Measurements from ENCODE around the gene POU6F1. TPM values are rescaled to one million over a fixed set of nuclear protein-coding genes. Genes with fewer than 3 reads are reported as not detected.

Gene POU6F1
- total RNA-seq, 1 donor from 2014 or later: 9.0 TPM

DNA sequence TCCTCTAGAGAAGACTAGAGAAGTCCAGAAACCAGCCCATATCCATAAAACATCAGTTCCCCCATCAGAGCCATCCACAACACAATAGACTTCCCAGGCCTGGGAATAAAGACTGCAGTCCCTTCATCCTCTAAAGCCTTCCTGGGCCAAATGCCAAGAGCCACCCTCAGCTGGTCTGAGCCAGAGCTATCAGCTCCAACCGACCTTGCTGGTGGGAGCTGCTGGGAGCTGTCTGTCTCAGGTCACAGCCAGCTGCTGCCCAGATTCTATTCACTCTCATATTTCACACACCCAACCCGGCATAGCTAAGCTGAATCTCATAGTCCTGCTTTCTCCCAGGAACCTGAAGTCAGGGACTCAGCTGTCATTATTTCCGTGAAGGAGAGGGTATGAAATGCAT lies 34.0 kb downstream of the POU6F1 start:
- no peak overlapping the region for H3K4me3 Mint-ChIP-seq

DNA sequence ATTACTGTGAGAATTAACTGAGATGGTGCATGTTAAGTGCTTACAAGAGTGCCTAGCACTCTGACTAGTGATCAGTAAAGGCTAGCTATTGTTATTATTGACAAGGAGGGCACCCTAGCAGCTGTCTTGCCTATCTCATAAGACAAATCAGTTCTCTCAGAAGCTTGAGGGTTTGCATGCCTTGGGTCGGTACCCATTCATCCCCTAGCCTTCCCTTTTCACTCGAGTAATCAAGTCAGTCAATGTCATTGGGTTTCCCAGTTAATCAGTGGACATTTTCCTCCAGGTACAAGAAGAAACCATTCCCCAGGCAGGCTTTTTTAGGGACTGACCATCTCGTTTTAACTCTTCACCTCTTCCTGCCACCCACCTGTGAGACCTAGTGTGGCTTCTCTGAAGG lies 34.5 kb downstream of the POU6F1 start:
- Mint-ChIP-seq H3K27ac (no peak overlapping the region), H3K4me1 (no peaks in the 10 kb centered on the region), H3K4me3 (no peak overlapping the region), H3K9me3 (no peaks in the 10 kb centered on the region), H3K36me3 (ENCODE audit: low read depth) (no peaks in the 10 kb centered on the region), H3K27me3 (peaks cover 6% of the 10 kb centered on the region)
- DNase-seq: no peak
- intact Hi-C loops (cut with micrococcal nuclease): no loop called here

More for the DNA sequence above, 34.0 kb downstream of the POU6F1 start:
- no peaks in the 10 kb centered on the region for H3K36me3 Mint-ChIP-seq (ENCODE audit: low read depth)
- H3K27me3 Mint-ChIP-seq: peaks cover 6% of the 10 kb centered on the region
- no peak for DNase-seq
- no peaks in the 10 kb centered on the region for H3K4me1 Mint-ChIP-seq
- H3K27ac Mint-ChIP-seq: no peak overlapping the region
- intact Hi-C loops (cut with micrococcal nuclease): no loop called here
- H3K9me3 Mint-ChIP-seq: no peaks in the 10 kb centered on the region

GRCh38 chr12:51181558-51181957 lies 36.3 kb downstream of the POU6F1 start:
- intact Hi-C loops (cut with micrococcal nuclease): no loop called here
- H3K36me3 Mint-ChIP-seq (ENCODE audit: low read depth): no peaks in the 10 kb centered on the region
- H3K9me3 Mint-ChIP-seq: no peaks in the 10 kb centered on the region
- no peak for DNase-seq
- H3K27ac Mint-ChIP-seq: no peak overlapping the region
- H3K4me1 Mint-ChIP-seq: no peaks in the 10 kb centered on the region
- H3K27me3 Mint-ChIP-seq: peaks cover 6% of the 10 kb centered on the region
- no peak overlapping the region for H3K4me3 Mint-ChIP-seq

DNA sequence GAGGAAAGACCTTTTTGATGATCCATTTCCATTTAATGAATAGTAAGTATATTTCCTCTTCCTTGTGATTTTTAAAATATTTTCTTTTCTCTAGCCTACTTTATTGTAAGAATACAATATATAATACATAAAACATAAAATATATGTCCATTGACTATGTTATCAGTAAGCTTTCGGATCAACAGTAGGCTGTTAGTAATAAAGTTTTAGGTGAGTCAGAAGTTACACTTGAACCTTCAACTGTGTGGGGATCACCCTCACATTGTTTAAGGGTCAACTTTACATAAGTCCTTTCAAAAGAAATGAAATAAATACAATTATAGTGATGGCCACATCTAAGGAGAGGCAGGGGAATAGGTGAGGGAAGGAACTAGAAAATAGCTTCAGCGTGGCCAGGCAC lies 40.0 kb downstream of the POU6F1 start:
- H3K4me1 Mint-ChIP-seq: peaks cover 2% of the 10 kb centered on the region
- no peaks in the 10 kb centered on the region for H3K27me3 Mint-ChIP-seq
- no peaks in the 10 kb centered on the region for H3K36me3 Mint-ChIP-seq (ENCODE audit: low read depth)
- H3K27ac Mint-ChIP-seq: no peak overlapping the region
- H3K4me3 Mint-ChIP-seq: no peak overlapping the region
- intact Hi-C loops (cut with micrococcal nuclease): no loop called here
- H3K9me3 Mint-ChIP-seq: no peaks in the 10 kb centered on the region
- no peak for DNase-seq

DNA sequence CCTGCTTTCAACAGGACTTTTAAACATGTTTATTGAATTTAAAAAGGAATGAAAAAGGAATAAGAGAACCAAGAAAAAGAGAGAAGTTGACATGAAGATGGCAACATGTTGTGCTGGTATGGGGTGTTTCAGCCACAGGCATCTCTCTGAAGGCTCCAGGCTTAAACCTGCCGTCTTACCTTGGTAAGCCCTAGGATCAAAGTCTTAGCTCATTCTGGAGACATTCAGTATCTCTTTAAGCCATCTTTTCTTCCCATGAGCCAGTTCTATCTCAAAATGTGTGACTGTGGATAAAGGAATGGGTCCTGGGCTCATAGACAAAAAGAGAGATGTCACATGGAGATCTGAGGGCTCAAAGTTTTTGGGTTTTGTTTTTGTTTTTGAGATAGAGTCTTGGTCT lies 43.4 kb downstream of the POU6F1 start:
- H3K36me3 Mint-ChIP-seq (ENCODE audit: low read depth): peaks cover 5% of the 10 kb centered on the region
- H3K27ac Mint-ChIP-seq: no peak overlapping the region
- no peaks in the 10 kb centered on the region for H3K9me3 Mint-ChIP-seq
- H3K4me1 Mint-ChIP-seq: peaks cover 10% of the 10 kb centered on the region
- DNase-seq: no peak
- intact Hi-C loops (cut with micrococcal nuclease): no loop called here
- H3K4me3 Mint-ChIP-seq: peak overlapping the region; percentile 39
- H3K27me3 Mint-ChIP-seq: no peaks in the 10 kb centered on the region

DNA sequence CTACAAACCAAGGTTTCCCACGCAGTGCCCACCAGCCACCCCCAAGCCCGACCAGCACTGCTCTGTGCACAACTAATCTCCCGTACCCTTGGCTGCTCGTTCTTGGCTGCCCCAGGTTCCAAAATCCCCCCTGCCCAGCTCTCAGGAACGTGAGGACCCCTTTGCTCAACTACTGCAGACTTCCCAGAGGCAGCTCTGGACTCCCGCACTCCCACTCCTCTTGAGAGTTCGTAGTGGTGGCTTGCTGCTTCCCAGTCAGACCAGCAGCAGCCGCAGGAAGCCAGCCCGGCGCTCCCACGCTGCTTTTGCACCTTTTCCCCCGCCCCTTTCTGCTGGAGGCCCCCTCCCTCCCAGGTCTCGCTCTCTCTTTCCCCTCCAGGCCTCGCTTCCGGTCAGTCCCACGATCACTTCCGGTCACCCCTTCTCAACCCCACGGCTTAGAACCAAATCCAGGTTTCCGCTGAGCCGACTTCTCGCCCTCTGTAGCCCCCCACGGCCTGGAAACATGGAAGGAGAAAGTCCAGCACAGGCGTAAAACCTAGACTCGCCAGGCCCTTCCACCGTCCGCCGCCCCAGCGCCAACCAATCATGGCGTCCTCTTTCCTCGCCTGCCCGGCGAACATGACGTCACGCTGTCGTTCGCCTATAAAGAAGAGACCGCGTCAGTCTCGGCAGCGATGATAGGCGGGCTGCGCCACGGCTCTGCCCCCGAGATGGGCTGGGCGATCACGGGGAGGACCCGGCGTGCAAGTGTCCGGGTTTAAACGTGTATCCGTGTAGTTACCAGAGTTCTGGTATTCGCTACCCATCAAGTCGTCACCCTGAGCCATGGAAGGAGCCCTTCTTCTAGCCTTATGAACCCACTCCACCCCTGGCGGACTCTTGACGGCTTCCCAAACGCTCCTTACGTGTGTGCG lies 45.1 kb downstream of the POU6F1 start, which contains the start of gene TFCP2:
Gene TFCP2 (minus strand): TSS at position 621 of the 917 bp plus-strand sequence. CDS start 713 bp downstream, outside the sequence.
- Mint-ChIP-seq H3K9me3 (no peaks in the 10 kb centered on the region), H3K4me3 (peak within 1 kb of the TSS; percentile 80), H3K27ac (peak within 1 kb of the TSS; percentile 86), H3K4me1 (peaks cover 12% of the 10 kb centered on the region), H3K36me3 (ENCODE audit: low read depth) (peaks cover 8% of the 10 kb centered on the region), H3K27me3 (no peaks in the 10 kb centered on the region)
- intact Hi-C loops (cut with micrococcal nuclease): loop anchor here (1.0 to 2.0 kb wide), 4 partner anchors 46 to 124 kb away; partner anchors contain the start of genes CSRNP2, DAZAP2, LETMD1 and POU6F1
- DNase-seq: peak; percentile 98

DNA sequence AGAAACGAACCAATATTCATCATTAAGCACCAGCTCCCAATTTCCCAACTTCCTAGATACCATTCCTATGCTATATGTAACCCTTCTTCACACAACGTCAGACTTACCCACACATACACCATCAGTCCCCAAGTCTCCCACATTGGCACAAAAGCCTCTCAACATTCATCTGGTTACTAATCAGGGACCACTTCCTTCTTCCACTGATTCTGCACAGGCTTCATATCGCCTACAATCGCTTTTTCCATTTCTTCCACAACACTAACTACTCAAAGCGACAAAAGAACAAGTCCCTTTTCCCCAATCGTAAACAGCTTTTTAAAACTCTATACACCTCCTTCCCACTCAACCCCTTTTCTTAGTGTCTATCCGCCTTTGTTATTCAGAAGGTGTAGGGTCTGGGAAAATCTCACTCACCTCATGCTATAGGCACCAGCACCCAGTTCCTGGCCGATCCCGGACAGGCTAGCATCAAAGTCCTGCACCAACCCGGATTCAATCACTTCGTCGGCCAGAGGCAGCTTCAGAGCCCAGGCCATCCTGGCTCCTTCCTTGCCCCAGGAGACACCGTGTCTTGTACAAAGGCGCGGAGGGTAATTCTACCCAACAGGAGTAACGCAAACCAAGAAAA lies 45.9 kb downstream of the POU6F1 start:
- Mint-ChIP-seq H3K9me3 (no peaks in the 10 kb centered on the region), H3K36me3 (ENCODE audit: low read depth) (peaks cover 11% of the 10 kb centered on the region), H3K27ac (no peak overlapping the region), H3K4me1 (peaks cover 12% of the 10 kb centered on the region), H3K4me3 (no peak overlapping the region), H3K27me3 (no peaks in the 10 kb centered on the region)
- intact Hi-C loops (cut with micrococcal nuclease): loop anchor here (2.0 kb wide), 2 partner anchors 67 to 89 kb away; partner anchors contain the start of genes CSRNP2 and DAZAP2
- peak; percentile 72 for DNase-seq

DNA sequence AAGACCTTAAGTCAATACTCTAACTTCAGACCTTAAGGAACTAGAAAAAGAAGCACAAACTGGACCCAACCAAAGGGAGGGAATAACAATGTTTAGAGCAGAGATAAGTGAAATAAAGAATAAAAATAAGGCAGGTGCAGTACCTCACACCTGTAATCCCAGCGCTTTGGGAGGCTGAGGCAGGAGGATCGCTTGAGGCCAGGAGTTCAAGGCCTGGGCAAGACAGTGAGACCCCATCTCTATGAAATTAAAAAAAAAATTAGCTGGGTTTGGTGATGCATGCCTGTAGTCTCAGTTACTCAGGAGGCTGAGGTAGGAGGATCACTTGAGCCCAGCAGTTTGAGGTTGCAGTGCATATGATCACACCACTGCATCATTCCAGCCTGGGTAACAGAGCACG lies 54.1 kb downstream of the POU6F1 start:
- DNase-seq: no peak
- Mint-ChIP-seq H3K4me3 (no peak overlapping the region), H3K36me3 (ENCODE audit: low read depth) (peaks cover 26% of the 10 kb centered on the region), H3K9me3 (no peaks in the 10 kb centered on the region), H3K27me3 (no peaks in the 10 kb centered on the region), H3K27ac (no peak overlapping the region), H3K4me1 (peaks cover 23% of the 10 kb centered on the region)
- intact Hi-C loops (cut with micrococcal nuclease): no loop called here

- intact Hi-C loops (cut with micrococcal nuclease): no loop called here
- Mint-ChIP-seq H3K27me3 (no peaks in the 10 kb centered on the region), H3K4me3 (no peak overlapping the region), H3K36me3 (ENCODE audit: low read depth) (peaks cover 23% of the 10 kb centered on the region), H3K9me3 (no peaks in the 10 kb centered on the region), H3K4me1 (peaks cover 28% of the 10 kb centered on the region), H3K27ac (no peak overlapping the region)
- DNase-seq: no peak
These were observed 55.6 kb downstream of the POU6F1 start for GRCh38 chr12:51162217-51162616.

DNA sequence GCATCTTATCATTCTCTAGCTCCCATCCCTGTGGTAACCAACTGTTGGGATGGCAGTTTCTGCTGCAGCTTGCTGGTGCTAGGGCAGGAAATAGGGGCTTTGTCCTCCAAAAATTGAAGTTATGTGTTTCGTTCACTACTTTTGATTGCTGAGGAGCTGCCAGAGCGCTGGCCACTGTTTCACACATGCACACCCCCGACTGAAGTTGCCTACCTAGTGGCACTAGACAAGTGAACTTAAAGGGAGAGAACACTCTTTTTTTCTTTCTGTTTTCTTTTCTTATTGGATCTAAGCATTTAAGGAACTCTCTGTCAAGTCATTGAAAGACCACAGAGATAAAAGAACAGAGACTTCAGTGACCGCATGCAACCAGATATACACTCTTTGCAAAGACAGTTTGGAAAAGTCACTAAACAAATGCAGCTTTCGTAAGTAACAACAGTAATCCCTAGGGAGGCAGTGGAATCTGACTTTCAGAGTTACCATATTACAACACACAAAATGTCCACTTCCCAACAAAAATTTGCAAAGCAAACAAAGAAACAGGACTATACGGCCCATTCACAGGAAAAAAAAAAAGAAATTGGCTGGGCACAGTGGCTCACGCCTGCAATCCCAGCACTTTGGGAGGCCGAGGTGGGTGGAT lies 56.9 kb downstream of the POU6F1 start:
- Mint-ChIP-seq H3K27me3 (no peaks in the 10 kb centered on the region), H3K4me3 (no peak overlapping the region), H3K36me3 (ENCODE audit: low read depth) (peaks cover 28% of the 10 kb centered on the region), H3K9me3 (no peaks in the 10 kb centered on the region), H3K4me1 (peaks cover 29% of the 10 kb centered on the region), H3K27ac (no peak overlapping the region)
- intact Hi-C loops (cut with micrococcal nuclease): no loop called here
- no peak for DNase-seq

GRCh38 chr12:51156245-51156765 lies 61.6 kb downstream of the POU6F1 start:
- no peak for DNase-seq
- Mint-ChIP-seq H3K4me3 (no peak overlapping the region), H3K4me1 (peaks cover 18% of the 10 kb centered on the region), H3K36me3 (ENCODE audit: low read depth) (peaks cover 13% of the 10 kb centered on the region), H3K27me3 (no peaks in the 10 kb centered on the region), H3K9me3 (no peaks in the 10 kb centered on the region), H3K27ac (no peak overlapping the region)
- intact Hi-C loops (cut with micrococcal nuclease): no loop called here

- H3K4me1 Mint-ChIP-seq: peaks cover 15% of the 10 kb centered on the region
- H3K27me3 Mint-ChIP-seq: no peaks in the 10 kb centered on the region
- DNase-seq: no peak
- no peak overlapping the region for H3K4me3 Mint-ChIP-seq
- H3K9me3 Mint-ChIP-seq: no peaks in the 10 kb centered on the region
- H3K36me3 Mint-ChIP-seq (ENCODE audit: low read depth): peaks cover 14% of the 10 kb centered on the region
- no peak overlapping the region for H3K27ac Mint-ChIP-seq
- intact Hi-C loops (cut with micrococcal nuclease): no loop called here
These were observed 64.9 kb downstream of the POU6F1 start for GRCh38 chr12:51152953-51153352.

- intact Hi-C loops (cut with micrococcal nuclease): no loop called here
- Mint-ChIP-seq H3K4me1 (peaks cover 16% of the 10 kb centered on the region), H3K27ac (no peak overlapping the region), H3K4me3 (no peak overlapping the region), H3K27me3 (no peaks in the 10 kb centered on the region), H3K36me3 (ENCODE audit: low read depth) (peaks cover 13% of the 10 kb centered on the region), H3K9me3 (no peaks in the 10 kb centered on the region)
- no peak for DNase-seq
These were observed 67.1 kb downstream of the POU6F1 start for GRCh38 chr12:51150777-51151176.
